GM13977 (cell line): Measurements from ENCODE around the gene H2AZ2.
A peak's percentile ranks its signal among the peaks of the same experiment; 100 is the strongest.
"Not testable (repeated sequence)": the region's sequence is repeated elsewhere in the genome, so short reads cannot be mapped to it uniquely, and the experiment has no call there.

Experiments
- DNase-seq: peaks from one replicate; pipeline ENCODE4 v3.0.0; 2012; ENCODE audit warnings: low spot score
- CTCF ChIP-seq: IDR thresholded peaks from 2 replicates; pipeline ENCODE4 v1.5.1; 2012; ENCODE audit warnings: mild to moderate bottlenecking, control low read depth; ENCODE audit not compliant: insufficient read depth; ENCODE audit errors: extremely low read depth, missing control alignments
- in situ Hi-C: fragments of 300-500 bp; cut with MboI; formaldehyde crosslinking; loops from one replicate; pipeline ENCODE4 v1.12.0; 2022; ENCODE audit warnings: low sequenced_read_pairs, low pct_unique_long_range_greater_than_20kb, mixed read lengths, inconsistent platforms; ENCODE audit not compliant: unreplicated experiment

H2AZ2 gene

GRCh38 chr7:44867073-44867995 is 19.4 kb upstream of the H2AZ2 start:
- in situ Hi-C loops: no loop called here
- no peak for DNase-seq
- no peak for TF ChIP-seq CTCF

DNA sequence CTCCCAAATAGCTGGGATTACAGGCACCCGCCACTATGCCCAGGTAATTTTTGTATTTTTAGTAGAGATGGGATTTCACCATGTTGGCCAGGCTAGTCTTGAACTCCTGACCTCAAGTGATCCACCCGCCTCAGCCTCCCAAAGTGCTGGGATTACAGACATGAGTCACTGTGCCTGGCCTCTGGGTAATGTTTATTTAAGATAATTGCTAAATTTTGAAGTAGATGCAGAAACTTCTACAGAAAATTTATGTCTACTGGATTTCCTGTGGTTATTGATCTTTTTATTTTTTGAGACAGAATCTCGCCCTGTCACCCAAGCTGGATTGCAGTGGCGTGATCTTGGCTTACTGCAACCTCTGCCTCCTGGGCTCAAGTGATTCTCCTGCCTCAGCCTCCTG is 14.1 kb upstream of the H2AZ2 start:
- DNase-seq, in situ Hi-C loops: not testable (repeated sequence)

- in situ Hi-C loops: loop anchor here (10.0 kb wide), 1 partner anchor 277 kb away; no protein-coding TSS in a partner anchor
- DNase-seq: no peak
- peak; percentile 2 for TF ChIP-seq CTCF
Observed at GRCh38 chr7:44858161-44858560, 10.3 kb upstream of the H2AZ2 start.

DNA sequence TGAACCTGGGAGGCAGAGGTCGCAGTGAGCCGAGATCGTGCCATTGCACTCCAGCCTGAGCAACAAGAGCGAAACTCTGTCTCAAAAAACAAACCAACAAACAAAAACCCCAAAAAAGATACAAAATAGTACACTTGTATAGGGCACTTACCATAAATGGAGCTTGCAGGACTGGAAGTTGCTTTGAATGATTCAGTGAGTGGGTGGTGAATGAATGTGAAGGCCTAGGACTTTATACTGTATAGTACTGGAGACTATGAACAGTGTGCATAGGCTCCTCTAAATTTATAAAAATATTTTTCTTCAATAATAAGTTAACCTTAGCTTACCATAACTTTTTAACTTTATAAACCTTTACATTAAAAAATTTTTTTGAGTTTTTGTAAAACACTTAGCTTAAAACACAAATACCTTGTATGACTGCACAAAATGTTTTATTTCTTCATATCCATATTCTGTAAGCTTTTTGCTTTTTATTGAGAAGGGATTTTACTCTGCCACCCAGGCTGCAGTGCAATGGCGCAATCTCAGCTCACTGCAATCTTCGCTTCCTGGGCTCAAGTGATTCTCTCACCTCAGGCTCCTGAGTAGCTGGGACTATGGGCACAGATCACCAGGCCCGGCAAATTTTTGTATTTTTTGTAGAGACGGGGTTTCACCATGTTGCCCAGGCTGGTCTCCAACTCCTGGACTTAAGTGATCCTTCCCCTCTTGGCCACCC is 6.9 kb upstream of the H2AZ2 start:
- no peak for DNase-seq
- in situ Hi-C loops: loop anchor here (5.0 to 10.0 kb wide), 2 partner anchors 72 to 280 kb away; no protein-coding TSS in a partner anchor
- TF ChIP-seq CTCF: no peak

GRCh38 chr7:44853391-44853790 is 5.5 kb upstream of the H2AZ2 start:
- no peak for DNase-seq
- in situ Hi-C loops: loop anchor here (5.0 to 10.0 kb wide), 2 partner anchors 74 to 281 kb away; no protein-coding TSS in a partner anchor
- TF ChIP-seq CTCF: no peak

DNA sequence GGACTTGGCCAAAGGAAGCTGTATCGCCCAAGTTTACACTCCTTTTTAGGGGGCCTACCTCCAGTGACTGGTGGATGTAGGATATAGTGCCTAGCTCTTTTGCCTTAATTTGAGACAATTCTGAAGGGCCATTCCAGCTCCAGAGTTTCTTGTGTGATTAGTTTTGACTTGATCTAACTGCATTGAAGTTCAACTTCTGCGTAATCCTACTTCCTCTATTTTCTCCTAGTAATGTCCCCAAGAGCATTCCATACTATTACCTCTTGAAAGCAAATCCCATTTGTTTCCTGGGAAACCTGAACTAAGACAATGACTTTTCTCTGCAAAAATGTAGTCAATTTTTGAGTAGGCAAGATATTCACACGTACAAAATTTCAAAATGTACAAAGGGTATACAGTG is 4.7 kb upstream of the H2AZ2 start:
- DNase-seq: no peak
- TF ChIP-seq CTCF: no peak
- in situ Hi-C loops: loop anchor here (5.0 to 10.0 kb wide), 2 partner anchors 75 to 282 kb away; no protein-coding TSS in a partner anchor
